Measurements from ENCODE around the gene GPR55. TPM values are rescaled to one million over a fixed set of nuclear protein-coding genes. Genes with fewer than 3 reads are reported as not detected.
A peak's percentile ranks its signal among the peaks of the same experiment; 100 is the strongest.

Gene GPR55
- total and polyA plus RNA-seq, 5 donors = 0.18 to 0.20 TPM; not detected in 3

DNA sequence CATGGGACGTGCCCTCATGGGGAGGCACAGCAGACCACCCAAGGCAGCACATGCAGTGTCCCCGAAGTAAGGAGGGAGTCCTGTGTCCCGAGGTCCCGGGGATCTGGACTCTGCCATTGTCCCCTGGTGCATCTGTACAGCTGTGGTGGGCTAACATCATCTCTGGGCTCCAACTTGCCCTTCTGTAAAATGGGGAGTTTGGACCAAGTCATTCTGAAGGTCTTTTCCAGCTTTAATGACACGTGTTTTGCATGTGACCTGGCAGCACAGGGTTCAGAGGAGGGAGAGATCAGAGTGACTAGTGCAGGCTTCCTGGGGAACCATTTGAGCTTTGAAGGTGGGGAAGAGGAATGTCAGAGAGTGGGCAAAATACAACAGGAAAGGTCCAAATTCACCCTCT, 38.8 kb downstream of the GPR55 start:
- ATAC-seq (no peak), DNase-seq (peak in 1 of 3 donors; percentile 12)
- Histone ChIP-seq H3K4me1 (ENCODE audit: control insufficient read depth, insufficient read depth, low read length) (no peaks in the 10 kb centered on the region), H3K27ac (ENCODE audit: low read length) (no peak overlapping the region), H3K9me3 (ENCODE audit: control insufficient read depth, low read length) (no peaks in the 10 kb centered on the region), H3K4me3 (ENCODE audit: low read length) (no peak overlapping the region), H3K27me3 (ENCODE audit: control insufficient read depth, insufficient read depth) (no peaks in the 10 kb centered on the region)
- 67% methylated on average over 5 of the region's 5 CpGs for WGBS
- intact Hi-C loops (cut with DNase I) = no loop called here

DNA sequence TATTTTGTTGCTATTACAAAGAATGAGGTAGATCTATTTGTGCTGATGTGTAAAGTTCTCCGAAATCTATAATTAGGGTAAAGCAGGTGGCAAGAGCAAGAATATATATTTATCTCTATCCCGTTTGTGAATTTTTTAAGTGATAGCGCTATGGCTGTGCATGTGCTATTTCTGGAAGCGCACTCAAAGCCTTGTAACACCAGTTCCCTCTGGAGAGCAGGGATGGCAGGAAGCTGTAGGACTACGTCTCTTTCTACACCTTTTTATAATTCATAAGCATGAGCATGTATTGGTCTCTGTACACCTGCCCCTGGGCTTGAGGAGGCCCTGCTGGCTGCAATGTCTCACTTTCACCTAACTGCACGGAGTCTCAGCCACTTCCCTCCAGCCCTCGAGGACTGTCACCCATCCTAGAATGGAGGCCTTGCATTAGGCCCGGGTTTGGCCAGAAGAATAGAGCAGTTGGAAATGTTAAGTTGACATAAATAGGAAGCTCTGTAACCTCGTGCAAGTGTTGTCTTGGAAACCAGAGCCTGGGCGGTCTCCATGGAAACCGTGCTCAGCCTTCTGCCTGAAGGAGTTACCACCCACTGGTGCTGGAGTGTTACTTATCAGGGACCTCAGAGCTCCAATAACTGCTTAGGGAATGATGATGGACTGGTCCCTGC, 39.4 kb downstream of the GPR55 start:
- intact Hi-C loops (cut with DNase I) = no loop called here
- WGBS = 40% methylated on average over 11 of the region's 11 CpGs
- ATAC-seq (no peak), DNase-seq (peak in 1 of 3 donors; percentile 60)
- H3K4me3 ChIP-seq (ENCODE audit: low read length) = no peak overlapping the region
- no peaks in the 10 kb centered on the region for H3K9me3 ChIP-seq (ENCODE audit: control insufficient read depth, low read length)
- H3K27me3 ChIP-seq (ENCODE audit: control insufficient read depth, insufficient read depth) = no peaks in the 10 kb centered on the region
- no peaks in the 10 kb centered on the region for H3K4me1 ChIP-seq (ENCODE audit: control insufficient read depth, insufficient read depth, low read length)
- no peak overlapping the region for H3K27ac ChIP-seq (ENCODE audit: low read length)

GRCh38 chr2:230881840-230882239, 43.2 kb downstream of the GPR55 start:
- 91% methylated on average over 7 of the region's 7 CpGs for WGBS
- Histone ChIP-seq H3K27me3 (ENCODE audit: control insufficient read depth, insufficient read depth) (no peaks in the 10 kb centered on the region), H3K9me3 (ENCODE audit: control insufficient read depth, low read length) (no peaks in the 10 kb centered on the region), H3K27ac (ENCODE audit: low read length) (no peak overlapping the region), H3K4me3 (ENCODE audit: low read length) (no peak overlapping the region), H3K4me1 (ENCODE audit: control insufficient read depth, insufficient read depth, low read length) (no peaks in the 10 kb centered on the region)
- intact Hi-C loops (cut with DNase I) = loop anchor here in 1 of 4 donors (2.0 kb wide), 1 partner anchor 15 kb away; no protein-coding TSS in a partner anchor
- DNase-seq = no peak
- ATAC-seq = no peak

DNA sequence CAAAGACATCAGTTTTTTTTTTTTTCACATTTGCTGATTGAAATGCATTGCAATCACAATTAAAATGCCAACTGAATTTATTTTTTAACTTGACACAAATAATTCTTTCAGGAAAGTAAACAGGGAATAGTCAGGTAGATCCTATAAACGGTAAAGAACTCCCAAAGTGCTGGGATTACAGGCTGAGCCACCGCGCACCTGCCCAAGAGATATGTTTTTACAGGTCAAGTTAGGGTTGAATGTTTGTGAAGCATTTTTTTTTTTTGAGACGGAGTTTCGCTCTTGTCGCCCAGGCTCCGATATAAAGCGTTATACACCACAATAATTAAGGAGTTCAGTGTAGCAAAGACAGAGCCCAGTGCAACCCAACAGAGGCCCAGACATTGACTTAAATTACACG, 45.2 kb downstream of the GPR55 start:
- DNase-seq (no peak), ATAC-seq (no peak)
- no peak overlapping the region for H3K27ac ChIP-seq (ENCODE audit: low read length)
- no peak overlapping the region for H3K4me3 ChIP-seq (ENCODE audit: low read length)
- H3K4me1 ChIP-seq (ENCODE audit: control insufficient read depth, insufficient read depth, low read length) = no peaks in the 10 kb centered on the region
- H3K27me3 ChIP-seq (ENCODE audit: control insufficient read depth, insufficient read depth) = no peaks in the 10 kb centered on the region
- H3K9me3 ChIP-seq (ENCODE audit: control insufficient read depth, low read length) = no peaks in the 10 kb centered on the region
- WGBS = 90% methylated on average over 9 of the region's 9 CpGs
- intact Hi-C loops (cut with DNase I) = no loop called here

GRCh38 chr2:230879271-230879882, 45.7 kb downstream of the GPR55 start:
- H3K27me3 ChIP-seq (ENCODE audit: control insufficient read depth, insufficient read depth) = no peaks in the 10 kb centered on the region
- ATAC-seq = no peak
- no peaks in the 10 kb centered on the region for H3K4me1 ChIP-seq (ENCODE audit: control insufficient read depth, insufficient read depth, low read length)
- WGBS = 48% methylated on average over 11 of the region's 11 CpGs
- no peaks in the 10 kb centered on the region for H3K9me3 ChIP-seq (ENCODE audit: control insufficient read depth, low read length)
- intact Hi-C loops (cut with DNase I) = no loop called here
- H3K27ac ChIP-seq (ENCODE audit: low read length) = no peak overlapping the region
- peak in 1 of 3 donors; percentile 6 for DNase-seq
- no peak overlapping the region for H3K4me3 ChIP-seq (ENCODE audit: low read length)

DNA sequence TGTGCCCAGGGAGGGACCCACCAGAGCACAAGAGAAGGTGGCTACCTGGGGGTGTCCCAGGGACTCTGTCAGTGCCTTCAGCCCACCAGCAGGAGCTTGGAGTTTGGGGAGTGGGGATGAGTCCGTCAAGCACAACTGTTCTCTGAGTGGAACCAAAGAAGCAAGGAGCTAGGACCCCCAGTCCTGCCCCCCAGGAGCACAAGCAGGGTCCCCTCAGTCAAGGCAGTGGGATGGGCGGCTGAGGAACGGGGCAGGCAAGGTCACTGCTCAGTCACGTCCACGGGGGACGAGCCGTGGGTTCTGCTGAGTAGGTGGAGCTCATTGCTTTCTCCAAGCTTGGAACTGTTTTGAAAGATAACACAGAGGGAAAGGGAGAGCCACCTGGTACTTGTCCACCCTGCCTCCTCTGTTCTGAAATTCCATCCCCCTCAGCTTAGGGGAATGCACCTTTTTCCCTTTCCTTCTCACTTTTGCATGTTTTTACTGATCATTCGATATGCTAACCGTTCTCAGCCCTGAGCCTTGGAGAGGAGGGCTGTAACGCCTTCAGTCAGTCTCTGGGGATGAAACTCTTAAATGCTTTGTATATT, 46.3 kb downstream of the GPR55 start:
- no peaks in the 10 kb centered on the region for H3K27me3 ChIP-seq (ENCODE audit: control insufficient read depth, insufficient read depth)
- 55% methylated on average over 10 of the region's 10 CpGs for WGBS
- ATAC-seq (no peak), DNase-seq (peak in 1 of 3 donors; percentile 25)
- H3K4me1 ChIP-seq (ENCODE audit: control insufficient read depth, insufficient read depth, low read length) = no peaks in the 10 kb centered on the region
- H3K27ac ChIP-seq (ENCODE audit: low read length) = no peak overlapping the region
- no peak overlapping the region for H3K4me3 ChIP-seq (ENCODE audit: low read length)
- no peaks in the 10 kb centered on the region for H3K9me3 ChIP-seq (ENCODE audit: control insufficient read depth, low read length)
- intact Hi-C loops (cut with DNase I) = no loop called here

- no peaks in the 10 kb centered on the region for H3K27me3 ChIP-seq (ENCODE audit: control insufficient read depth, insufficient read depth)
- no peak overlapping the region for H3K27ac ChIP-seq (ENCODE audit: low read length)
- no peaks in the 10 kb centered on the region for H3K4me1 ChIP-seq (ENCODE audit: control insufficient read depth, insufficient read depth, low read length)
- WGBS = 77% methylated on average over 20 of the region's 20 CpGs
- intact Hi-C loops (cut with DNase I) = no loop called here
- DNase-seq = peak in 1 of 3 donors; percentile 35
- H3K4me3 ChIP-seq (ENCODE audit: low read length) = no peak overlapping the region
- H3K9me3 ChIP-seq (ENCODE audit: control insufficient read depth, low read length) = no peaks in the 10 kb centered on the region
- no peak for ATAC-seq
Measured at GRCh38 chr2:230877759-230878598, 47.1 kb downstream of the GPR55 start.

DNA sequence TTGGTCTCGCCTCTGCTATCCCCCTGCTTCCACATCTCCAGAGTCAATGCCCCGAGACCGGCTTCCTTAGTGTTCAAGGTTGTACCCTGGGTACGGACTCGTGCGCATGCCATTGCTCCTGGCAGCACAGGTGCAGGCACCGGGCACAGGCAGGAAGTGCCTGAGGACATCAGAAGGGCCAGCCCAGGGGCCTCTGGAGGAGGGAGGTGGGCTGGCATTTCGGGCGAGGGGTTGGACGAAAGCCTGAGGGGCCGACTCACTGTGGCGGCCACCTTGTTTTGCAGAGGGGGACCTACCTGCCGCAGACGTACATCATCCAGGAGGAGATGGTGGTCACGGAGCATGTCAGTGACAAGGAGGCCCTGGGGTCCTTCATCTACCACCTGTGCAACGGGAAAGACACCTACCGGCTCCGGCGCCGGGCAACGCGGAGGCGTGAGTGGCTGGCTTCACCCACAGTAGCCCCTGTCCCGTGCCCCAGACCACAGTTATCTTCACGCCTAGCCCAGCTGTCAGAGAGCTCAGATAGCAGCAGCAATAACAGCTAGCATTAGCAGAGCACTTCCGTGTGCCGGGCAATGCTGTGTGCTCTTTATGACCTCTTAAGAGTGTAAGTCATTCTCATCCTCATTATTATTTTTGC, 47.8 kb downstream of the GPR55 start:
- intact Hi-C loops (cut with DNase I) = no loop called here
- H3K27me3 ChIP-seq (ENCODE audit: control insufficient read depth, insufficient read depth) = no peaks in the 10 kb centered on the region
- no peak overlapping the region for H3K4me3 ChIP-seq (ENCODE audit: low read length)
- DNase-seq (peak in 1 of 3 donors; percentile 57), ATAC-seq (peak in 1 of 2 donors; percentile 36)
- H3K9me3 ChIP-seq (ENCODE audit: control insufficient read depth, low read length) = no peaks in the 10 kb centered on the region
- 72% methylated on average over 27 of the region's 27 CpGs for WGBS
- no peaks in the 10 kb centered on the region for H3K4me1 ChIP-seq (ENCODE audit: control insufficient read depth, insufficient read depth, low read length)
- no peak overlapping the region for H3K27ac ChIP-seq (ENCODE audit: low read length)

DNA sequence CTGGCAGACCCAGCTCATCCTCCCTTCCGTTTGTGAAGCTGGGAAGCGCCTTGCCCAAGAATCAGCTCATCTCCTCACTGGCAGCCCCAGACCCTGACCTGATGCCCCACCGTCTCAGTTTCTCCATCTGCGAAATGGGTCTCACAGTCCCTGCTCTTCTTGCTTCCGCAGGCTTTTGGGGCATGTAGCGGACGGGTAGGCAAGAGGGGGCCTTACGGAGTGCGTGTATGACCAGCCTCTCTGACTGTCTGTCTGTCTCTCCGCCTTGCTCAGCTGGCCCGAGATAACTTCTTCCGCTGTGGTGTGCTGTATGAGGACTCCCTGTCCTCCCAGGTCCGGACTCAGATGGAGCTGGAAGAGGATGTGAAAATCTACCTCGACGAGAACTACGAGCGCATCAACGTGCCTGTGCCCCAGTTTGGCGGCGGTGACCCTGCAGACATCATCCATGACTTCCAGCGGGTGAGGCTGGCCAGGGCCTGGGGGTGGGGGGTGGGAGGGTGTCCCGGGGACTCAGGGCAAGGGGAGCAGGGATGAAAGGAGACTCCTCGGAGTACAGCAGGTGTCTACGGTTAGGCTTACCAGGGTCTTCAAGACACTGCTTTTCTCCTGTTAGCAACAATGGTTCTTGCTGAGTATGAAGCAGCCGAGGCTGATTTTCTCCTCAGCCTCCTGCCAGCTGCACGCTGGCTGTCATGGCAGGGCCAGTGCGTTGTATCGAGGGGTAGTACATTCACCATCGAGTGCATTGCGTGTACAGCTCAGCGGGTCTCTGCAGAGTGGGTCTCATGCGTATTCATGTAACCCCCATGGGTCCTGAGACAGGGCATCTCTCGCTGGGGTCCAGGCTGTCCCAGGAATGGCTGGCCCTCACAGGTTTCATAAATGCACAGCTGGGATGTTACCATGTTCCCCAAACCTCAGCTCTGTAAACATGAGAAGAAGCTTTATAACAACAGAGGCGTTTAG, 49.4 kb downstream of the GPR55 start:
- 93% methylated on average over 34 of the region's 34 CpGs for WGBS
- Histone ChIP-seq H3K4me1 (ENCODE audit: control insufficient read depth, insufficient read depth, low read length) (no peaks in the 10 kb centered on the region), H3K27ac (ENCODE audit: low read length) (no peak overlapping the region), H3K4me3 (ENCODE audit: low read length) (no peak overlapping the region), H3K27me3 (ENCODE audit: control insufficient read depth, insufficient read depth) (no peaks in the 10 kb centered on the region), H3K9me3 (ENCODE audit: control insufficient read depth, low read length) (no peaks in the 10 kb centered on the region)
- DNase-seq (peak in 1 of 3 donors; percentile 40), ATAC-seq (no peak)
- intact Hi-C loops (cut with DNase I) = no loop called here

- H3K27ac ChIP-seq (ENCODE audit: low read length) = no peak overlapping the region
- no peaks in the 10 kb centered on the region for H3K4me1 ChIP-seq (ENCODE audit: control insufficient read depth, insufficient read depth, low read length)
- intact Hi-C loops (cut with DNase I) = no loop called here
- H3K4me3 ChIP-seq (ENCODE audit: low read length) = no peak overlapping the region
- no peak for ATAC-seq
- no peaks in the 10 kb centered on the region for H3K9me3 ChIP-seq (ENCODE audit: control insufficient read depth, low read length)
- 90% methylated on average over 10 of the region's 10 CpGs for WGBS
- H3K27me3 ChIP-seq (ENCODE audit: control insufficient read depth, insufficient read depth) = no peaks in the 10 kb centered on the region
- peak in 1 of 3 donors; percentile 19 for DNase-seq
Measured at GRCh38 chr2:230874876-230875275, 50.2 kb downstream of the GPR55 start.

Data from right cardiac atrium (tissue), 5 donors.